ENCODE data around the gene MSMP.
A peak's percentile ranks its signal among the peaks of the same experiment; 100 is the strongest.

The MSMP gene

DNA sequence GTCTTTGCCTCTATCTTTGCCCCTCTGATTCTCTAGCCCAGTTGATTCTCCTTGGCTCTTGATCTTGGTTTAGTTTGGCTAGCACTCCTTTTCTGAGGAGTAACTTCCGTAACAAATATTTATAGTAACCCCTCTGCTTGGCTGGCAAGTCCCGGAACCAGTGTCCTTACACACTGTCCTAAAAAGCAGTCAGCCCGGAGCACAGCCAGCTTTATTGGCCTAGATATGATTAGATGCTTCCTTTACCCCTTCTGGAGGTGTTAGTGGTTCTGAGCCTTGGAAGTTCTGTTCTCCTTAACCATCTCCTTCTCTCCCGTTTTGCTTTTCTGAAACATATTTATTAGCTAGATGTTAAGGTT, 17.0 kb upstream of the MSMP start:
- DNase-seq, result no peak

DNA sequence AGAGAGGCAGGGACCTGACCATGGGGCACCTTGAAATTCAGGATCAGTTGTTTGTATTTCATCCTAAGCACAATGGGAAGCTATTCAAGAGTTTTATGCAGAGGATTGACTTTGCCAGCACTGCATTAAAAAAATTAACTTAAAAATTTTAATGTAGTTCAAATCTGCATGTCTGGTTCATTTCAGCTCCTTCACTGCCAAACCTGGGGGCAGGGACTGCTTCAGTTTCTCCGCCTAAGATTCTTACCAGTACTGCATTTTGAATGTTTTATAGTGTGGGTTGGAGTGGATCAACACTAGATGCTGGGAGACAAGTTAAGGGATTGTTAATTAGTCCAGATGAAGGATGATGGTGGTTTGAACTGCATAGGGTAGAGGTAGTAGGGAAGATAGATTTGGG, 15.7 kb upstream of the MSMP start:
- DNase-seq, result no peak

DNA sequence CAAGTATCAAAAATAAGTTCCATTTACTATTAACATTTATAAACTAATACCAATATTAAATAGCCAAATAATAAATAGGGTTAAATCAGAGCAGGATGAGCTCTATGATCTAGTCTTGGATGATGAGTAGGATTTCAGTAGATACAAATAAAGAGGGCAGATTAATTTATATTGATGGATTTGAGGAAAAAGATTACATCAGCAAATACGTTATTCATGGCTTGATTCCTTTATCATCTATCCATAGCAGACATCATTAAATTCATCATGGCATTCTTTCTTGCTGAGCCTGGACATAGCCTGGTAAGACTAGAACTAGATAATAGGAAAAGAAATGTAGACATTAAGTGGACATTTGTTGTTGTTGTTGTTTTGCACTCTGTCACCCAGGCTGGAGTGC, 13.4 kb upstream of the MSMP start:
- no peak for DNase-seq

DNA sequence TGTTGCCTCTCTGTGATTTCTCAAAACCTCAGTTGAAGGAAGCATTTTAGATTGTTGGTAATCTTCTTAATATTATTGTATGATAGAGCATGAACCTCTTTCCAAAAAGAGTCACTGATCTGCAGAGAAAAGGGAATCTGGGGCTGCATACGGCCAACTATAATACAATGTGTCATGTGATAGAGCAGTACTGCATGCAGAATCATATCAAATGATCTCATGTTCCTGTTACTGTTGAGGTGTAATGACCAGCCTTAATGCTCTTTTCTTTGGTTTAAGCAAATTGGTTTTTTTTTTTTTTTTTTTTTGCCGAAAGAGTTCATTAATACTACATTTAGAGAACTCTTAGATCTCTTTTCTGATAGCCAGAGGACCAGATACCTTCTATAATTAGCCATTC, 12.9 kb upstream of the MSMP start:
- no peak for DNase-seq

DNA sequence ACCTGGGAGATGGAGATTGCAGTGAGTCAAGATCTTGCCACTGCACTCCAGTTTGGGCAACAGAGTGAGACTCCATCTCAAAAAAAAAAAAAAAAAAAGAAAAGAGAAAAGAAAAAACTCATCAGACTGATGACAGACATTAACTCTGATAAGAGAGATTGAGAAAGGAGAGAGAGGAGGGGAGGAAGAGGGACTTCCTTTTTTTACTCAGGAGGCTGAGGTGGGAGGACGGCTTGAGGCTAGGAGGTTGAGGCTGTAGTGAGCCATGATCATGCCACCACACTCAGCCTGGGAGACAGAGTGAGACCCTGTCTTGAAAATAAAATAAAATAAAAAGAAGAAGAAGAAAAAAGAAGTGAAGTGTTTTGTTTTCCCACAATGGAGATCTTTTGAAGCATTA, 9.7 kb upstream of the MSMP start:
- no peak for DNase-seq

DNA sequence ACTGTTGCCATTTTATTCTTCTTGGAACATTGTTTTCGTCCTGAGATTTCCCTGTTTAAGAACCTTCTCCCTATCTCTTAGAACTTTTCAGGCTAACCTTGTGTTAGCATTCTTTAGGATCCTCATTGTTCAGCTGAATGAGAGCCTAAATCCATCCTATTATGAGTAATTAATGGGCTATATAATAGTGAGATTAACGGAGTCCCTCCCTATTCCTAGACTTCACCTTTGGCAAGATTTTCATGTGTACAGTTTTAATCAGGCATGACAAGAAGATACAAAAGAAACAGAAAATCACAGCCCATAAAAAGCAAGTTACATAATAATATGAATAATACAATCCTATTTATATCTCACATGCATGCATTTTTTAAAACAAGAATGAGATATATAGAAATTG, 9.1 kb upstream of the MSMP start:
- no peak for DNase-seq

DNA sequence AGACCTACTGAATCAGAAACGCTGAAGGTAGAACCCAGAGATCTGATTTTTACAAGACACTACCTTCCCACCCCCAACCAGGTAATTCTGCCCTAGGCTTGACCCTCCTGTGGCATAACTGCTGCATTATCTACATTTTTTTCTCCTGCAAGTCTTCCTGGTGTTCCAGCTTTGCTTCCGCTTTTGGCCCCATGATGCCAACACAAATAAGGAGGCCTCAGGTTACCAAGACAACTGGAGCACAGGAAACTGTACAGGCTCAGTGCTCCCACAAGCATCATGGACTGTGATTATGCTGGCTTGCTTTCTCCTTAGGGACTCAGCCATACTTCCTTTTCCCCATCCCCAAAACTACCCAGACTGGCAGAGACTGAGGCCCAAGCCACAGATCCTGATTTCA, 6.6 kb upstream of the MSMP start:
- no peak for DNase-seq

DNA sequence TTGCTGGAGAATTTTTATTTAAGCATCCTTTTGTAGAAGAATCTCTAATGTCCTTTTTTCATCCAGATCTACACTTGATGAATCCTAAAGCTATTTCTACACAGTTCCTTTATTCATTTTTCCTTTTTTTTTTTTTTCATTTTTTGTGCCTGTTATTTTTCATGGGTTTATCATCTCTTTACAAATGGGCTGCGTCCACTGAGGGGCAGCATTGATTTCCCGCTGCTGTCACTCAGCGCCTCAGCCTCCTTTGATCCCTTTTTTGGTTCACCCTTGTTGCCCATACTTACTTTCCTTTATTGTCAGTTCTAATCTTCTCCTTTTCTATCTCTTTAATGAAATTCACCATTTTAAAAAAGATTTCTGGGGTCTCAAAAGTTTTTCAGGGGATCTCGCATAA, 5.7 kb upstream of the MSMP start:
- no peak for DNase-seq

DNA sequence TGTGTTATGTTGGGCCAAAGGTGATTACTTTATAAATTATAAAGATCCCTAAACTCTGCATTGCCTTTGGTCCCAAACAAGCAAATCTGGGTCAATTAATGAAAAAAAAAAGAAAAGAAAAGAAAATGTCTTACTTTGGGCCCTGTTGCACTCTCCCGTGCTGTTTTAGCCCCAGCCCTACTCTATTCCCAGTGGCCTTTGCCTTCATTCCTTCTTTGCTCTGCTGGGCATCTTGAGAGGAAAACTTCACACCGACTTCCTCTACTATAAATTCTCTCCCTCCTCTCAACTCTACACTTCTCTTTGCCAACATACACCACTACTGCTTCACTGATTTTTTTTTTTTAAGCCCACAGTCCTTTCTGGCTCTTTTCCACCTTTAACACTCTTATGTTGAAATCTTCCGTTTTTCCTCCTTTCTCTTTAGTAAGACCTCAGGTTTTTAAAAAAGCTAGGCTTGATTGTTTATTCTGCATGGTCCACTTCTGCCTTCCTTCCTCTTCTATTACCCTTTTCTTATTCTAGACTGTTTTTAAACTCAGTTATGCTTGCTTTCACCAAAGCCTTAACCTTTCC, 4.5 kb upstream of the MSMP start:
- no peak for DNase-seq

DNA sequence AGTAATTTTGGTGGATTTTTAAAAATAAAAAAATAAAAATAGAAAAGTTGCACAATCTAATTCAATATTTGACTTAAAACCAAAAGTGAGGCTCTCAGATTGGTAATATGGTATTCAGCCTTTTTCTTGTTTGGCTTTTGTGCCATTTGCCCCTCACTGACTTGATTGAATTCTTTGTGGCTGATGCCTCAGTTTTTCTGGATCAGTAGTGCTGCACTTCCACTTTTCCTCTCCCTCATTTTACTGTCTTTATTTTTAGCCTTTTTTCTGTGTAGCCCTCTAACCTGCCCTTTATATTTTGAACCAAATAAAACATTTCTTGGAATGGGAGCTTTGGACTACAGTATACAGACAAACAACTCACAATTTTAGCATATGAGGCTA, 3.8 kb upstream of the MSMP start:
- DNase-seq, result no peak

DNA sequence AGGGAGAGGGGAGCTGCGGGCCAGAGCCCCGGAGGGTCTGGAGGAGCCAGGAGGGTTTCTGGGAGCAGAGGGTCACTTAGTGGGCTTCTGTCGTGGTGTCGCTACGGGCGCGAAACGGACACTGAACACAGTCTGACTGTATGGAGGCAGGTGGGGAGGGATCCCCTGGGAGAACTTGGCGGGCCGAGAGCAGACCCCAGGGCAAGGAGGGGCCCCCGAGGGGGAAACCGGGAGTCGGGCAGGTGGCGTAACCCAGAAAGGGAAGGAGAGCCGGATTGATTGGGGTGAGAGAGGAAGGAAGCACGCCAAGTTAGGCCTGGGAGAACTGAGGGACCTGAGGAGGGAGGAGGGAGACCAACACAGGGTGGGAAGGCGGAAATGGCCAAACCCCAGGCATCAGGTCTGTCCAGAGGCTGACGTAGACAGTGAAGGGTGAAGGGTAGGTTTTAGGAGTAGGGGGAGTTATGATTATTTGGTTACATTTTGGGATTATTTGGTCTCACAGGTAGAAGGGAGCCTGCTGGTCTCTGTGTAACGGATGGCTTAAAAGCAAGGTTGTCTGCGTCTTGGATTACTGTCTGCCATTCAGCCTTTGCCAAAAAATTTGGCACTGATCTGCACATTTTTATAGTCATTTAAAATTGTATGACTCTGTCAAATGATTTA, 3.3 kb upstream of the MSMP start:
- peak; percentile 23 for DNase-seq

DNA sequence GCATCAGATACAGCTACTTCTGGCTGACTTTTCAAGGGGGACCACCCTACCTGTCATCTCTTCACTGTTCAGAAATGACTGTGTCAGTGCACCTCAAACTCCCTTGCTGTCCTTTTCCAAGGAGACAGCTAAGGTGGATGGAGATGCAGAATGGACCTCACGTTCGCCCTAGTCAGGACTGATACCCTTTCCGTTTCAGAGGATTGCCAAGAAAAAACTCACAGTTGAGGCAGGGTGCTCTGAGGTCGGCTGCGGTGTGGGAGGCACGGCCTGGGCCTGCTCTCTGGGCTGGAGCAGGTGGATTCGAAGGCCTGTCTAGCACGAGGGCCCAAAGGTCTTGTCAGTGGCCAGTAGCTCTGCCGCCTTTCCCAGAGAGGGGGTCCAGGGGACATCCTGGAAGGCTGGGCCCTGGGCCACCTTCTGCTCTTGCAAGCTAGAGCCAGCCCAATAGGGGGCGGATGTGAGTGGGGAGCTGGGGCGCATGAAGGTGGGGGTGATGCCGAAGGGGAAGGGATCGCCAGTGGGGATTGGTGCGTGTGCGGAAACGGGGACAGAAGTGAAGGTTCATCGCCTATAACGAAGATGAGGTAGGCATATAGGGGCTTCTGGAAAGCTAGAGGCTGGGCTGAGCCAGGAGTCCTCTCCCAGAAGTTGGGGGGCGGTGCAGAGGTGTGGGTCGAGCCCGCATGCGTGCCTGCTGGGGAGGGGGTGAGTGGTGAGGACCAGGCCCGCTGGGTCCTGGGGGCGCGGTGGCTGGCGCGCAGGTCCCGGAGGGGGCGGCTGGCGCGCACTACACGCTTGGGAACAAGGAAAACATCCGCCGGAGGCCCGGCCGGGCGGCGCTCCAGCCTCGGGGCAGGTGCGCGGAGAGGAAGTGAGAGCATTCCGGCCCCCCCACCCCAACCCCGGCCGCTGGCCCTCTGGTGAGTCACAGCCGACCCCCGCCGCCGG, 2.5 kb upstream of the MSMP start:
- peak; percentile 82 for DNase-seq

DNA sequence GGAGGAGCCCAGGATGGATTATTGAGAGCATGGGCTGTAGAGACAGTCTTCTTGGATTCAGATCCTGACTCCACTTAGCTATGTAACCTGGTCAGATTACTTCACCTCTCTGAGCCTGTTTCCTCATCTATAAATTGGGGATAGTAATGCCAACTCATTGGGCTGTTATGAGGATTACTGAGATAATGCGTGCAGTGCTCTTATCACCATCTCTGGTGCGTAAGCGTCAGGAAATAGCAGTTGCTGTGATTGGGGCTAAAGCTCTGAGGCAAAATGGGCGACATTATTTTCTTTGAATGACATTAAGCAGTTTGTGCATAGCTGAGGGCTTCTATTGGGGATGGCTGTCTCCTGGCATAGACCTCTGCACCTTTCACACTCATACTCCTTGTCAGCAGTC, 995 bp upstream of the MSMP start:
- no peak for DNase-seq

DNA sequence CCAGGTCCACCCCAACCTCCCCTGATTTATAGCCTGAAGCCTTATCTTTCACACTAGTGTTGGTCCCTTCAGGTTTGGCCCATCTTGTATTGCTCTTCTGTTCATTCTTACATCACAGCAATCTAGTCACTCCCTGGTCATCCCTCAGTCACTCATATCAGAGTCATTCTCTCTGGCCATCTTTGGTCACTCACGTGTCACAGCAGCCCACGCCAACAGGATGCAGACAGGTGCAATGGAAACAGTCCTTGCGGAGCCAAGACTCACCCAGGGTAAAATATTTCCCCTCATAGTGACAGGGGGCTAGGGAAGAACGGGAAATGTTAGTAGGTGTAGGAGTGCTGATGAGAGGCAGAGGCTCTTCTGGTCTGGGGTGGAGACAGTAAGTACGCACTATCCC, 610 bp downstream of the MSMP start:
- no peak for DNase-seq

DNA sequence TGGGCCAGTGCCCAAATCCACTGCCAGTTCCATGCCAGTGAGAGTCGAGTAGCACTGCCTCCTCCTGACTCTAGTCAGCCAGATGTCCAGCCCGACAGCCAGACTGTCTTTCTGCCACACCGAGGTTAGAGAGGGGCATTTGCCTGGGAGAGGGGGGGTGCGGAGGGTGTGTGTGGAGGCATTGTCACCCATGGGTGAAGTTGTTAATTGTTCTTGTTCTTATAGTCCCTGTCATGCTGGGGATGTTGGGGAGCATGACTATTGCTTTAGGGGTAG, 3.9 kb downstream of the MSMP start:
- no peak for DNase-seq

DNA sequence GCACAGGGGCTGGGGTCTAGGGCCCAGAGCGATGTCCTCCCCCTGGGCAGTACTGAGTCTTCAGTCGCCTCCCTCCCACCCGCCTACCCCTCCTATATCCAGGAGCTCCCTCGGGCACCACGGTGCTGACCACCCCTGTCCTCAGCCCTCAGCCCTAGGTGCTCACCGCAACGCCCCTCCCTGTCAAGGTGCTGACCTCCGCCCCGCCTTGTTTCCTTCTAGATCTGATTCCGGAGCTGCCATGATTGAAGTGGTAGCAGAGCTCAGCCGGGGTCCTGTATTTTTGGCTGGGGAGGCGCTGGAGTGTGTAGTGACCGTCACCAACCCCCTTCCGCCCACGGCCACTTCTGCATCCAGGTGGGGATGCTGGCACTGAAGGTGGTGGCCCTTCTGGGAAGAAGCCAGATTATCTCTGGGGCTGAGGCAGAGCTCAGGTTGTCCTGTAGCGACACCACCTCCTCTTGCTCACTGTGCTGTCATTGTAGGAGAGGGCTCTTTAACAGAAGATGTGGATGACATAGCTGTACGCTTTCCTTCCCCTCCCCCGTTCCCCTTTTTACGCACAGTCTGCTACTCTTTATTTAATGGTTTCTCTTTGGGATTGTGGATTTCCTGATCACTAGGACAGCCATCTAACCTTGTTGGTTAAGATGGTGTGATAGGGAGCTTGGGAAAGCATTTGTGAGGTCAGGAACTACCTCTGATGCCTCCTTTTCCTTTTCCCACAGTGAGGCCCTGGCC, 4.4 kb downstream of the MSMP start:
- peak; percentile 61 for DNase-seq

DNA sequence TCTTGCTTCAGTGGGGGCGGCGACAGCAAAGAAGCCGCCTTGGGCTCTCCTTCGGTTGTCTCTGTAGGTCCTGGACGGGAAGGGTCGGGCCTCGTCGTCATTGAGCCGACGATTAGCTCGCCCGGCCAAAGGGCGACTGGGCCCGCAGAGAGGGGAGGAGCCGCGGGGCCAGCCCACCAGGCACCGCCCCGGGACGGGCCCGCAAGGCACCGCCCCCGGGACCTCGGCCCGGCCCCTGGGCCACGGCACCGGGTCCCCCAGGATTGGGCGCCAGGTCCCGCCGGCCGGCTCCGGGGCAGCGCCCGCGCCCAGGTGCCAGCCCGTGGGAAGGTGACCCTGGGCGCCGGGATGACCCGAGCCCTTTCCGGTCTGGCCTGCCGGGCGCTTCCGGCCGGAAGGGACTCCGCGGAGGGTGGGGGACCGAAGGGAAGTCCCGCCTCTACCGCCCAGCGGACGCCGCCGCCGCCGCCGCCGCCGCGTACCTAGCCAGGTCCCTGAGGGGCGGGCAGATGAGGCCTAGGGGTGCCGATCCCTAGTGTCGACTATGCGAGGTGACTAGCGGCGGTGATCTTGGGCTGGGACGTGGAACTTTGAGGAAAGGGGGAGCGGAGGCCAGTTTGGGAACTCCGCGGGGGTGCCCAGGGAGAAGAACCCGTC, 5.1 kb downstream of the MSMP start, which contains the start of the genes GBA2 and RGP1:
GBA2 (minus strand) TSS at position 371 of the 657 bp plus-strand sequence. CDS start 524 bp downstream, outside the sequence.
RGP1 (plus strand) TSS at position 430 of the 657 bp plus-strand sequence. CDS start 469 bp downstream, outside the sequence.
- peak; percentile 73 for DNase-seq

DNA sequence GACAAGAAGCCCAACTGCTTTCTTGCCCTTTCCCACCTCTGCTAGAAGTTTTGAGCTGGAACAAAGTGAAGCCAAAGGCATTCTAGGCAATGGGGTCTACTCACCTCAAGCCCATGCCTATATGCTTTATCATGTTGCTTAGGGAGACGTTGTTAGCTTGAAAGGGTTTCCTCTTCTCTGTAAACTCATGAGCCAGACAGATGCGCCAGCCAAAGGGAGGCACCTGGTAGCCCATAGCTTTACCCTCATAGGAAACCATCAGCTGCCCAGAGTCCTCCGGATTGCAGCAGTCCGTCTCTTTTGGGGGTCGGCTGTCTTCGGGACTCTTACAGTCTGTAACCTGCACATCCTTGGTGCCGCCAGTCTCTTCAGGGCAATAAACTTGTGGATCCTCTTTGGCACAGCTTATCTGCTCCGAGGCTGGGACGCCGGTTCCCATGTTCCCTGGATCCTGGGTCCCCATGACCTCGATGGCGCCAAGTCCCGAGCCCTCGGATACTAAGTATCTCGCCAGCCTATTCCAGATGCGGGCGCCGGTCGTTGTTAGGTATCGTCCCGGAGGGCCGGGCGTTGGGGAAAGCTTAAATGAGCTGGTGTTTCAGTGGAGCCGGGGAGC, 5.7 kb downstream of the MSMP start:
- DNase-seq, result peak; percentile 20

DNA sequence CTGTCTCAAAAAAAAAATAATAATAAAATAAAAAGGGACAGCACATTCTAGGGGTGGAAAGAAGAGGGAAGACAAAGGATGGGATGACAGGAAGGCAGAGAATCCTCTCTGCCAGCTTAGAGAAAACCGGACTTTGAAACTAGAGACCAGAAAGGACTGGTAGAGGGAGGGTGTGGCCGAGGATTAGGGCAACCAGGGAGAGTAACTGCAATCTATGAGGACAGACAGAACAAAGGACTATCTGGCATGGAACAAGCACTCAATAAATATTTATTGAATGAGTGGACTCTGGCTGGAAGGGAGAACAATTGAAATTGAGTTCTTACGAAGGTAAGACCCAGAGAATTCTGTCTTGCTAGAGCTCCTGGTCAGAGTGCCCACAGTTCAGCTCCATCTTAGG, 7.5 kb downstream of the MSMP start:
- DNase-seq, result no peak

DNA sequence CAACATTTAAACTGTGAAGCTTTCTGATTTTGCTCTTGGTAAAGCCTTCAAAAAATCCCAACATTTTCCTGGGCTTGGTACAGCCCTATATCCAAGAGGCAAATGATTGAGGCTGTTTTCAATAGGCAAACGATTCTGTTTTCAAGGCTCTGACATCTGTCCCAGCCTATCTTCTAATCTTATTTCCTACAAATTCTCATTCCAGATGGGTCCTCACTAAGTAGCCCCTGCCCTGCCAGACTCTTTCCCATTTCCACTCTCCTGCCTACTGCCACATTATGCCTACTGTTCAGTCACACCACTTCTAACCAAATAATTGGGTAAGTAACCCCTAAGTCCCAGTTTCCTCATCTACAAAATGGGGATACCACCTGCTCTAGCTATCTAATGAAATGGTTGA, 8.5 kb downstream of the MSMP start:
- DNase-seq, result no peak

DNA sequence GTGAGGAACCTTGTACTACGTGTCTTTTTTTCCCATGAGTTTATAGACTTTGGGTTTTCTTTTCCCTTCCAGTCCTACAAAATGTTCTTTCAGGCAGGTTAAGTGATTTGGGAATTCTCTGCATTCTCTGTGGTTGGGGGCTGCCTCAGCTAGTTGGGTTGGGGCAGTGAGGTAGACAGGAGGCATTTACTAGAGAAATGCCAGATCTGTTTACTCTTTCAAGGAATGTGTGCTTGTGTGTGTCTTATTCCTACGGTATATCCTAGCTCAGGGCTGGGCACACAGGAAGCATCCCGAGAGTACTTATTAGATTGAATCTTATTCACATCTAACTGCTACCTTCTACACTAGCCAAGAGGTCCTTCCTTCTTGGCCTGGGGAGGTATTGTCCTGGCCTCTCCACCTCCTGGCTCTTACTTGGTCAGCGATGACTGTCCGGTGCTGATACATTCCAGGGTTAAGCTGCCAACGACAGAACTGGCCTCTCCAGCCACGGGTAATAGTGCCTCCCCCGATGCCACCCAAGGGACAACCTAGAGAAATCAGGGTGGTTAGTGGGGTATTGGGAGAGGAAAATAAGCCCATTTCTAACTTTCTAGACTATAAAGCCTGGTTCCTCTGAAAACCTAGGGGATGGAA, 10.1 kb downstream of the MSMP start:
- DNase-seq, result no peak

DNA sequence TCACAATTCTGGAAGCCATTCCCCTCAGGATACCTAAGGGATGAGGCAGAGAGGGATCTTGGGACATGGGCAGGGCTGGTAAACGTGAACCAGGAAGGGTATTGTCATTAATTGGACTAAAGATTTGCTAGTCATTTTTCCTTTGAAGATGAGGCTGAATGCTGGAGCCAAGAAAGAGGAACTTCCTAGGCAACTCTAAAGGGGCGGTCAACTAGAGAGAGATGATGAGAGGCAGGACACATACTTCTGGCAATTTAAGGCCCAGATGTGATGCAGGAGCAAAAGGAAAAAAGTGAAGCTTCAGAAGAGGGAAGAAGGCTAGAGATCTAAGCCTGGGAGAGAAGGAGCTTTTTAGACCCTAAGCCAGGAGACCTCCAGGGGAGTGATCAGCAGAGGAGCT, 10.6 kb downstream of the MSMP start:
- DNase-seq, result no peak

Data from CD4-positive, alpha-beta T cell treated with Interleukin-6 for 4 hours (primary cell).